ENCODE measurements around the gene OR1K1.

The OR1K1 gene

GRCh38 chr9:122800066-122801060 is at the start of gene OR1K1:
OR1K1 (plus strand) TSS chr9:122800123; CDS start chr9:122800123, 0 bp downstream.
- DNase-seq (ENCODE audit: low spot score) = no peak
- in situ Hi-C loops (cut with MboI; ENCODE audit: low pct_unique_long_range_greater_than_20kb, low sequenced_read_pairs, unreplicated experiment) = loop anchor here (25.0 kb wide), 1 partner anchor 688 kb away; no protein-coding TSS in a partner anchor

GRCh38 chr9:122754825-122755224 is 45.1 kb upstream of the OR1K1 start:
- TF ChIP-seq CTCF (IDR thresholded peaks at IDR 0.05; ENCODE audit: extremely low read depth, insufficient read depth, missing control alignments) = no peak
- in situ Hi-C loops (cut with MboI; ENCODE audit: low pct_unique_long_range_greater_than_20kb, low sequenced_read_pairs, unreplicated experiment) = no loop called here
- no peak for DNase-seq (ENCODE audit: low spot score)

More at GRCh38 chr9:122800066-122801060, at the start of gene OR1K1:
- TF ChIP-seq CTCF (IDR thresholded peaks at IDR 0.05; ENCODE audit: extremely low read depth, insufficient read depth, missing control alignments) = no peak

- no peak for TF ChIP-seq CTCF (IDR thresholded peaks at IDR 0.05; ENCODE audit: extremely low read depth, insufficient read depth, missing control alignments)
- no peak for DNase-seq (ENCODE audit: low spot score)
- in situ Hi-C loops (cut with MboI; ENCODE audit: low pct_unique_long_range_greater_than_20kb, low sequenced_read_pairs, unreplicated experiment) = no loop called here
These were observed 32.1 kb upstream of the OR1K1 start for GRCh38 chr9:122767817-122768216.

DNA sequence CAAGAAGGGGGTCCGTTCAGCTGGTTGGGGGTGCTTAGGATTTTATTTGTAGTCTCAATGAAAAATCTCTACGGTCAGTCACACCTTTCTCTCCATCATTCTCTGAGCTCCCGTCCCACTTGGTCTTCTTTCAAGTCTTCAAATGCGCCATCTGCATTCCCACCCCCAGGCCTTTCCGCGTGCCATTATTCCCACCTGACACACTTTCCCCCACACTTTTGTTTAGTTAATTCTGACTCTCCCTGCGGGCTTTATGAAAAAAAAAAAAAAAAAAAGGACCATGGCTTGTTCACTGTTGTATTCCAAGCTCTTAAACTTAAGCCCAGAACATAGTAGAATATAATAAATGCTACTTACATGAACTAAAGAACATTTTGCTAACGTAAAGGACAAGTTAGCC is 22.9 kb upstream of the OR1K1 start:
- no peak for DNase-seq (ENCODE audit: low spot score)
- TF ChIP-seq CTCF (IDR thresholded peaks at IDR 0.05; ENCODE audit: extremely low read depth, insufficient read depth, missing control alignments) = no peak
- in situ Hi-C loops (cut with MboI; ENCODE audit: low pct_unique_long_range_greater_than_20kb, low sequenced_read_pairs, unreplicated experiment) = no loop called here

DNA sequence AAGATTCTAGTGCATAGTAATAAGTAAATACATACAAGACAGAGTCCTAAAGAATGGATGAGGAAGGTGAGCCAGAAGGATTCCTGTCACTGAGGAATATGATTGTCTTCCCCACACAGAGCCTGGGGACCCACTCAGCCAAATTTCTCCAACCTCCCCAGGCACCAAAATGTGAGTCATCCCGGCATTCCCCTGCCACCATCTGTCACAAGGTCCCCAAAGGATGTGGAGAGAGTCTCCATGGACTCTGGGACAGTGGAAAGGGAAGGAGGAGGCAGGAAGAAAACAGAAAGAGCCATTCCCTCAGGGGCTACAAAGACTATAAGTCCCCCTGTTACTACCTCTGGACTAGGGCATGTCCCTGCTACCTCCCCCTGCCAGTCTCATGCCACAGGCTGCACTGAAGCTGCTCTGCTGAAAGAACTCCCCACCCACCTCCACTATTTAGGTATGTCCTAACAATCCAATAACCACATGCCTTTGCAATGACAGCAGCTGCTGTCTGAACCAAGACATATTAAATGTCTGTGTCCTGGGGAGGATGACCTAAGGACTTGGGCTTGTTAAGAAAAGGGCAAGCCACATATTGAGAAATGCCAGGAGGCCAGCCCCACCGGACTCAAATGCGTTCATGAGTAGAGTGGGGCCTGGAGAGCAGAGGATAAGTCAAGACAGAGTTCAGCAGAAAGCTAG is 21.8 kb upstream of the OR1K1 start:
- no peak for DNase-seq (ENCODE audit: low spot score)
- in situ Hi-C loops (cut with MboI; ENCODE audit: low pct_unique_long_range_greater_than_20kb, low sequenced_read_pairs, unreplicated experiment) = no loop called here
- no peak for TF ChIP-seq CTCF (IDR thresholded peaks at IDR 0.05; ENCODE audit: extremely low read depth, insufficient read depth, missing control alignments)

DNA sequence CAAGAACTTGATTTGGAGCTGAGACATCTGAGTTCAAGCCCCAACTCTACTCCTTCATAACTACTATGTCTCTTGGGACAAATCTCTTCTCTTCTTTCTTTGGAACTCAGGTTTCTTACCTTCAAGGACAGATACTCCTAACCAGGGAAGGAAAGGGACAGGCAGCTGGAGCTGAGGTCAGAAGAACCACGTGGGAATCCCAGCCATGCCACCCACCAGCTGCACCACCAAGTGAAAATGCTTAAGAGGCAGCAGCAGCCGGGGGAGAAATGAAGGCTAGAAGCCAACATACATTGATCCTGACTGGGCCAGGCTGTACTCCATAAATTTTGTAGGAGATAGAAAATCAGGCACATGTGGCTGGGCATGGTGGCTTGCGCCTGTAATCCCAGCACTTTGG is 20.7 kb upstream of the OR1K1 start:
- TF ChIP-seq CTCF (IDR thresholded peaks at IDR 0.05; ENCODE audit: extremely low read depth, insufficient read depth, missing control alignments) = no peak
- in situ Hi-C loops (cut with MboI; ENCODE audit: low pct_unique_long_range_greater_than_20kb, low sequenced_read_pairs, unreplicated experiment) = no loop called here
- DNase-seq (ENCODE audit: low spot score) = no peak

Data from GM13977 (cell line).